GM12878 (cell line): ENCODE measurements around the gene SEPHS1. TPM values are rescaled to one million over a fixed set of nuclear protein-coding genes. Genes with fewer than 3 reads are reported as not detected.

Experiments used
- ATAC-seq: fragments of 200-7000 bp; cut with Tn5 transposase; 3 replicates; pipeline ENCODE4 v1.9.1; 2020; ENCODE audit warnings: mild to moderate bottlenecking, moderate library complexity
- BruUV-seq: library from RNA; stranded (reverse); fragments of 400-500 nt; replicated peaks from 2 replicates; lab custom pipeline; 2021; lab: Mats Ljungman, UMichigan
- CTCF ChIA-PET: fragments of 300-600 bp; sonication (Branson Sonifier 250); formaldehyde crosslinking; extraction: SDS; loops from one replicate; lab custom pipeline; 2021; ENCODE audit warnings: inconsistent platforms; lab: Yijun Ruan, JAX
- POLR2A ChIA-PET: fragments of 350-600 bp; formaldehyde crosslinking; extraction: SDS; loops from one replicate; lab custom pipeline; 2021; ENCODE audit warnings: inconsistent platforms; lab: Charles Lee
- RAD21 ChIA-PET: fragments of 300-600 bp; sonication (Branson Sonifier 250); formaldehyde crosslinking; loops from one replicate; lab custom pipeline; 2023; ENCODE audit warnings: antibody characterized with exemption; ENCODE audit not compliant: unreplicated experiment; lab: Charles Lee
- SMC1A ChIA-PET: fragments of 300-600 bp; sonication (Branson Sonifier 250); formaldehyde crosslinking; loops from one replicate; lab custom pipeline; 2023; ENCODE audit not compliant: unreplicated experiment, uncharacterized antibody; lab: Charles Lee
- DNase-seq: peaks from one replicate; pipeline ENCODE4 v3.0.0-alpha.2; 2011; ENCODE audit warnings: low read depth, low spot score
- FAIRE-seq: peaks from 3 replicates; lab custom pipeline; 2011; peaks lifted over from hg19 to GRCh38; lab: Jason Lieb, UNC
- H2AFZ ChIP-seq: 2 replicates; pipeline ENCODE4 v1.6.0; 2011; ENCODE audit warnings: low read depth, low read length, control low read depth; ENCODE audit not compliant: control insufficient read depth
- H3K27ac ChIP-seq: 2 replicates; pipeline ENCODE4 v1.5.1; 2011; ENCODE audit warnings: control low read depth; ENCODE audit not compliant: control insufficient read depth, insufficient read depth
- H3K27me3 ChIP-seq, 2 experiments: replicated peaks in 1 of 2; 2 replicates each; pipeline versions ENCODE4 v1.6.0 to v1.6.1; 2011; ENCODE audit warnings: low read length in 1 of 2; ENCODE audit not compliant: control insufficient read depth in 2 of 2, insufficient read depth in 2 of 2
- H3K36me3 ChIP-seq, 2 experiments: 2 replicates each; pipeline ENCODE4 v1.5.1; 2011; ENCODE audit warnings: low read length in 1 of 2; ENCODE audit not compliant: control insufficient read depth in 2 of 2, insufficient read depth in 2 of 2
- H3K4me1 ChIP-seq: 2 replicates; pipeline ENCODE4 v1.6.1; 2011; ENCODE audit warnings: mild to moderate bottlenecking, low read length, moderate library complexity, mixed read lengths; ENCODE audit not compliant: control insufficient read depth, insufficient read depth
- H3K4me2 ChIP-seq: 2 replicates; pipeline ENCODE4 v1.6.0; 2011; ENCODE audit warnings: control low read depth; ENCODE audit not compliant: control insufficient read depth, insufficient read depth
- H3K4me3 ChIP-seq: fragments of 200-600 bp; sonication (generic); 2 replicates; pipeline ENCODE4 v1.5.1; 2016
- H3K79me2 ChIP-seq: 2 replicates; pipeline ENCODE4 v1.6.0; 2011; ENCODE audit warnings: low read length; ENCODE audit not compliant: control insufficient read depth, insufficient read depth
- H3K9ac ChIP-seq: 2 replicates; pipeline ENCODE4 v1.8.0; 2011; ENCODE audit warnings: low read length, control low read depth, mixed read lengths; ENCODE audit not compliant: control insufficient read depth, insufficient read depth
- H3K9me3 ChIP-seq: replicated peaks from 3 replicates; pipeline ENCODE4 v1.5.1; 2011; ENCODE audit warnings: mild to moderate bottlenecking, low read length; ENCODE audit not compliant: control insufficient read depth, insufficient read depth
- H4K20me1 ChIP-seq: 2 replicates; pipeline ENCODE4 v1.6.0; 2011; ENCODE audit not compliant: control insufficient read depth, insufficient read depth
- ASH2L ChIP-seq: fragments of 300-600, 200-600 bp; sonication (generic); IDR thresholded peaks from 2 replicates; pipeline ENCODE4 v1.6.1; 2017; ENCODE audit warnings: low read depth, mild to moderate bottlenecking, borderline replicate concordance
- ATF7 ChIP-seq: fragments of 450-650 bp; IDR thresholded peaks from 2 replicates; pipeline ENCODE4 v1.6.1; 2016; ENCODE audit warnings: low read depth, mild to moderate bottlenecking
- CHD1 ChIP-seq: IDR thresholded peaks from 2 replicates; pipeline ENCODE4 v1.6.1; 2012; ENCODE audit warnings: low read depth, low read length, improper control_type of control experiment
- E2F8 ChIP-seq: fragments of 450-650 bp; IDR thresholded peaks from 2 replicates; pipeline ENCODE4 v1.6.1; 2018; ENCODE audit warnings: mild to moderate bottlenecking, low read depth, moderate library complexity; ENCODE audit not compliant: partially characterized antibody
- GATAD2B ChIP-seq: fragments of 450-650 bp; conservative IDR thresholded peaks from 2 replicates; pipeline ENCODE4 v1.6.1; 2017; ENCODE audit warnings: low read depth, mild to moderate bottlenecking, moderate library complexity
- IKZF2 ChIP-seq, 2 experiments: fragments of 450-650 bp; IDR thresholded peaks; 2 replicates each; pipeline ENCODE4 v1.6.1; 2017; ENCODE audit warnings: mild to moderate bottlenecking in 2 of 2, moderate library complexity in 2 of 2
- MLLT1 ChIP-seq: fragments of 450-650 bp; IDR thresholded peaks from 2 replicates; pipeline ENCODE4 v1.6.1; 2016; ENCODE audit warnings: mild to moderate bottlenecking
- MYC ChIP-seq: IDR thresholded peaks from 2 replicates; pipeline ENCODE4 v1.6.1; 2011; ENCODE audit warnings: mild to moderate bottlenecking, low read length, moderate library complexity, inconsistent platforms; ENCODE audit not compliant: insufficient read depth, insufficient replicate concordance, insufficient read length, severe bottlenecking
- PAX5 ChIP-seq: IDR thresholded peaks from 2 replicates; pipeline ENCODE4 v1.6.1; 2011; ENCODE audit warnings: low read depth, low read length, borderline replicate concordance
- PAX8 ChIP-seq: fragments of 450-650 bp; IDR thresholded peaks from 2 replicates; pipeline ENCODE4 v1.6.1; 2017; ENCODE audit warnings: mild to moderate bottlenecking, moderate library complexity
- POLR2AphosphoS5 ChIP-seq: IDR thresholded peaks from 2 replicates; pipeline ENCODE4 v1.6.1; 2011; ENCODE audit warnings: mild to moderate bottlenecking, low read length, inconsistent platforms
- RELA ChIP-seq: fragments of 450-650 bp; IDR thresholded peaks from 2 replicates; pipeline ENCODE4 v1.8.0; 2014; ENCODE audit warnings: borderline replicate concordance; ENCODE audit not compliant: partially characterized antibody
- SKIL ChIP-seq: fragments of 450-650 bp; IDR thresholded peaks from 2 replicates; pipeline ENCODE4 v1.6.1; 2017; ENCODE audit warnings: mild to moderate bottlenecking, low read depth, inconsistent platforms; ENCODE audit not compliant: poor library complexity, severe bottlenecking
- SRF ChIP-seq, 2 experiments: IDR thresholded peaks; 2 replicates each; pipeline ENCODE4 v1.6.1; 2011; ENCODE audit warnings: low read depth in 2 of 2, low read length in 2 of 2, mild to moderate bottlenecking in 1 of 2, moderate library complexity in 1 of 2
- STAT3 ChIP-seq: IDR thresholded peaks from 2 replicates; pipeline ENCODE4 v1.6.1; 2011; ENCODE audit warnings: low read depth, low read length, improper control_type of control experiment
- SUPT20H ChIP-seq: IDR thresholded peaks from 2 replicates; pipeline ENCODE4 v1.6.1; 2011; ENCODE audit warnings: low read depth, mild to moderate bottlenecking, low read length, moderate library complexity, borderline replicate concordance; ENCODE audit not compliant: control insufficient read depth
- TCF12 ChIP-seq: IDR thresholded peaks from 2 replicates; pipeline ENCODE4 v1.6.1; 2011; ENCODE audit warnings: low read depth, mild to moderate bottlenecking, low read length
- ZNF384 ChIP-seq: IDR thresholded peaks from 2 replicates; pipeline ENCODE4 v1.6.1; 2012; ENCODE audit warnings: low read depth, mild to moderate bottlenecking, low read length, improper control_type of control experiment, borderline replicate concordance
- WGBS: methylation state at CpG from one replicate; pipeline ENCODE4 v1.1.6; 2016; ENCODE audit warnings: low lambda C conversion rate; ENCODE audit not compliant: insufficient replicate concordance, insufficient coverage; ENCODE audit errors: missing lambda C conversion rate; 5-methylcytosine and 5-hydroxymethylcytosine counted together
- in situ Hi-C: fragments of 300-500 bp; cut with MboI; formaldehyde crosslinking; loops from 9 replicates; pipeline ENCODE4 v1.14.3; 2018; ENCODE audit warnings: mixed read lengths
- intact Hi-C: fragments of 100-400 bp; cut with micrococcal nuclease; formaldehyde crosslinking; loops from one replicate; pipeline ENCODE4 v1.14.2; 2022; ENCODE audit not compliant: unreplicated experiment
- polyA plus RNA-seq, 11 experiments: library from polyadenylated mRNA; depleted of rRNA in 4 of 11; unstranded in 6 of 11; stranded (reverse) in 5 of 11; fragments of >200 nt; fragmentation: Nextera tagmentation in 4 of 11; fragmentation: Illumina TruSeq in 1 of 11; extraction: Ambion mirVana in 4 of 11; extraction: Trizol in 1 of 11; gene quantifications; 1 replicate in 1 of 11; 2 replicates in 10 of 11; pipeline versions ENCODE4 v1.2.1 to v1.2.3, GENCODE V29; 2011 to 2016; ENCODE audit warnings: inconsistent platforms in 2 of 11, missing spikeins in 2 of 11, low read depth in 1 of 11
- total RNA-seq, 4 experiments: library from RNA; depleted of rRNA in 3 of 4; stranded (reverse); fragments of >200 nt in 3 of 4; fragmentation: Illumina TruSeq in 1 of 4; extraction: Trizol in 1 of 4; gene quantifications; 2 replicates each; pipeline versions ENCODE4 v1.2.1 to v1.2.3, GENCODE V29; 2013 to 2021

SEPHS1 gene
- total and polyA plus RNA-seq, 10 of the 15 experiments (the other 5 are each of a cell fraction or from before 2014, with no cell fraction given) = 14.7 to 85.4 (median 48.5) TPM

GRCh38 chr10:13296476-13296875 lies 51.6 kb downstream of the SEPHS1 start (continued):
- TF ChIP-seq MLLT1 (no peak), IKZF2 (IDR thresholded peaks at IDR 0.05) (no peak), ASH2L (no peak), SUPT20H (no peak), SKIL (no peak), MYC (no peak)

GRCh38 chr10:13294784-13295183 lies 53.3 kb downstream of the SEPHS1 start:
- H3K9ac ChIP-seq = no peak overlapping the region
- BruUV-seq = no TSS peak
- no peaks in the 10 kb centered on the region for H3K27me3 ChIP-seq
- in situ Hi-C loops = no loop called here
- no peaks in the 10 kb centered on the region for H3K9me3 ChIP-seq
- WGBS = 48% methylated on average over 2 of the region's 2 CpGs
- ChIA-PET SMC1A (no interaction called here), CTCF (interaction anchor here (1.3 kb wide), 1 partner anchor 22 kb away, joined by 3 read pairs; no protein-coding TSS in a partner anchor), POLR2A (interaction anchor here (0.6 kb wide), 1 partner anchor 197 kb away, joined by 3 read pairs; no protein-coding TSS in a partner anchor), RAD21 (no interaction called here)
- DNase-seq (no peak), FAIRE-seq (no peak), ATAC-seq (no peak)
- no peak overlapping the region for H2AFZ ChIP-seq
- intact Hi-C loops = no loop called here
- no peaks in the 10 kb centered on the region for H3K4me1 ChIP-seq
- H3K79me2 ChIP-seq = no peaks in the 10 kb centered on the region
- H4K20me1 ChIP-seq = no peaks in the 10 kb centered on the region
- no peak overlapping the region for H3K4me3 ChIP-seq
- H3K27ac ChIP-seq = no peak overlapping the region
- no peak overlapping the region for H3K4me2 ChIP-seq
- H3K36me3 ChIP-seq = no peaks in the 10 kb centered on the region
- TF ChIP-seq POLR2AphosphoS5 = no peak
- no peak for TF ChIP-seq STAT3
- TF ChIP-seq CHD1 = no peak
- TF ChIP-seq PAX8 = no peak
- no peak for TF ChIP-seq ATF7
- no peak for TF ChIP-seq E2F8
- no peak for TF ChIP-seq ZNF384
- TF ChIP-seq TCF12 = no peak
- TF ChIP-seq RELA = no peak
- no peak for TF ChIP-seq GATAD2B
- no peak for TF ChIP-seq PAX5
- no peak for TF ChIP-seq SRF (IDR thresholded peaks at IDR 0.05; ENCODE audit: low read depth in 2 of 2, low read length in 2 of 2)
